NCI-H345 treated with DMSO at 0.1 percent for 48 hours (cell line): ENCODE data around the gene COPE.
"Not testable (repeated sequence)": the region's sequence is repeated elsewhere in the genome, so short reads cannot be mapped to it uniquely, and the experiment has no call there.

ENCODE experiments used
- DNase-seq: peaks from one replicate; lab custom pipeline; 2025; ENCODE audit not compliant: unreplicated experiment; lab: John Stamatoyannopoulos, UW

The COPE gene

GRCh38 chr19:18908917-18909619 lies 10.1 kb downstream of the COPE start:
- no peak for DNase-seq

- DNase-seq, result no peak
Measured at GRCh38 chr19:18906605-18907519, 12.3 kb downstream of the COPE start.

- DNase-seq, result no peak
Measured at GRCh38 chr19:18905513-18906236, 13.5 kb downstream of the COPE start.

GRCh38 chr19:18905058-18905456 lies 14.1 kb downstream of the COPE start:
- no peak for DNase-seq

- no peak for DNase-seq
Measured at GRCh38 chr19:18904334-18905057, 14.7 kb downstream of the COPE start.

GRCh38 chr19:18903156-18904037 lies 15.8 kb downstream of the COPE start:
- DNase-seq, result no peak

- DNase-seq, result not testable (repeated sequence)
Measured at GRCh38 chr19:18902519-18902918, 16.7 kb downstream of the COPE start.

- DNase-seq, result no peak
Measured at GRCh38 chr19:18901491-18901890, 17.7 kb downstream of the COPE start.

- no peak for DNase-seq
Measured at GRCh38 chr19:18900700-18901481, 18.3 kb downstream of the COPE start.

GRCh38 chr19:18899624-18900560 lies 19.3 kb downstream of the COPE start:
- DNase-seq, result no peak

GRCh38 chr19:18898607-18899408 lies 20.4 kb downstream of the COPE start:
- DNase-seq, result no peak

GRCh38 chr19:18898081-18898606 lies 21.0 kb downstream of the COPE start:
- no peak for DNase-seq

GRCh38 chr19:18897094-18898029 lies 21.8 kb downstream of the COPE start:
- DNase-seq, result no peak

GRCh38 chr19:18896421-18896841 lies 22.8 kb downstream of the COPE start:
- no peak for DNase-seq

- DNase-seq, result no peak
Measured at GRCh38 chr19:18895824-18896341, 23.3 kb downstream of the COPE start, which contains the start of gene CERS1. TSS of gene CERS1 (minus strand) at chr19:18896158. CDS start at chr19:18896072, 86 bp downstream.
